GM19463 (cell line): ENCODE results near the gene GNAS-AS1.
A peak's percentile ranks its signal among the peaks of the same experiment; 100 is the strongest.

Experiments used
- ATAC-seq: cut with Tn5 transposase; IDR thresholded peaks from one replicate; pipeline ENCODE4 v1.9.1; 2021; ENCODE audit warnings: mild to moderate bottlenecking, moderate library complexity; ENCODE audit not compliant: unreplicated experiment

The GNAS-AS1 gene

GRCh38 chr20:58850693-58851174 lies at the start of gene GNAS-AS1:
TSS of gene GNAS-AS1 (minus strand) at chr20:58850902.
- peak; percentile 93 for ATAC-seq

GRCh38 chr20:58900397-58900796 lies 49.7 kb upstream of the GNAS-AS1 start:
- ATAC-seq, result no peak

GRCh38 chr20:58899512-58899911 lies 48.8 kb upstream of the GNAS-AS1 start:
- no peak for ATAC-seq

- ATAC-seq, result no peak
Measured at GRCh38 chr20:58898629-58899408, 48.1 kb upstream of the GNAS-AS1 start.

GRCh38 chr20:58897488-58897887 lies 46.8 kb upstream of the GNAS-AS1 start:
- no peak for ATAC-seq

- no peak for ATAC-seq
Measured at GRCh38 chr20:58896820-58897219, 46.1 kb upstream of the GNAS-AS1 start.

GRCh38 chr20:58895448-58896180 lies 44.9 kb upstream of the GNAS-AS1 start:
- no peak for ATAC-seq

- ATAC-seq, result no peak
Measured at GRCh38 chr20:58894652-58895447, 44.1 kb upstream of the GNAS-AS1 start.

GRCh38 chr20:58893355-58894120 lies 42.8 kb upstream of the GNAS-AS1 start:
- ATAC-seq, result no peak

GRCh38 chr20:58892932-58893224 lies 42.2 kb upstream of the GNAS-AS1 start:
- ATAC-seq, result no peak

GRCh38 chr20:58892141-58892931 lies 41.6 kb upstream of the GNAS-AS1 start:
- ATAC-seq, result no peak

- ATAC-seq, result no peak
Measured at GRCh38 chr20:58891718-58892140, 41.0 kb upstream of the GNAS-AS1 start.

GRCh38 chr20:58891086-58891717 lies 40.5 kb upstream of the GNAS-AS1 start:
- peak; percentile 27 for ATAC-seq

GRCh38 chr20:58890518-58891085 lies 39.9 kb upstream of the GNAS-AS1 start:
- peak; percentile 31 for ATAC-seq

GRCh38 chr20:58889798-58890517 lies 39.3 kb upstream of the GNAS-AS1 start:
- no peak for ATAC-seq

GRCh38 chr20:58889334-58889760 lies 38.6 kb upstream of the GNAS-AS1 start:
- no peak for ATAC-seq

GRCh38 chr20:58888521-58889333 lies 38.0 kb upstream of the GNAS-AS1 start:
- peak; percentile 37 for ATAC-seq

GRCh38 chr20:58888103-58888502 lies 37.4 kb upstream of the GNAS-AS1 start:
- no peak for ATAC-seq
